ENCODE data around the gene PEX11B.

Gene PEX11B

GRCh38 chr1:145868232-145868631, 50.3 kb downstream of the PEX11B start:
- DNase-seq, result no peak

DNA sequence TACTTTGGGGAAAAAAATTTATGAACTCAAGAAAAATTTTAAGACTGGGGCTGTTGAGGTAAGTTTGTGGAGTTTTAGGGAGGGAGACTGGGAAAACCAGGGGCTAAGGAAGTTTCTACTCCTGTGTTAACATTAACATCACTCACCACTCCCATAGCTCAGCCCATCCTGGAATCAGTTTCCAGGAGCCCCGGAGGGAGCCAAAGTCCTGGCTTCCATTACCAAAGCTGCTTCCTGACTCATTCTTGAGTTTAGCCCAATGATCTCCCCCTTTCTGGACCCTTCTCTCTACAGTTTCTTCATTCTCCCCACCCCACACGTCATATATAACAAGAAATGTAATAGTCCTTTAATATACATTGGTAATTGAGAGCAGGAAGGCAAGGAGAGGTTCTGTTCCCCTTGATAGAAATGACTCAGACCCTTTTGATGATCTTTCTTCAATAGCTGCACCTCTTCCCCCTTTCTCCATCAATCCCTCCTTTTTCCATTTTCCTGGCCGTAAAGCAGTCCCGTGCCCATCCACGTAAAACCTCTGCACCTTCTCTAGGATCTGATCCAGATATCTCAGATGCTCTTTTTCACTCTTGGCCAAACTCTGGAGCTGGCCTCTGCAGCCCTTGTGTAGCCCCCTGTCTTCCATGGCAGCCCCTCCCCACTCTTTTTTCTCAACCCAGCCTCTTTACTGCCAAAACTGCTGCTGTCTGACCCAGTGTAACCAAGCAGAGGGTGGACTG, 55.1 kb downstream of the PEX11B start:
- DNase-seq, result no peak

All from activated CD4-positive, alpha-beta T cell treated with anti-CD3 and anti-CD28 coated beads, Interleukin-10, Interleukin-2, amounts not matched to agents 100 ng/mL and 50 ng/mL, durations not matched to agents 16 hours and 8 hours (primary cell).